ENCODE data around the gene PRCC.
A peak's percentile ranks its signal among the peaks of the same experiment; 100 is the strongest.
"Not testable (repeated sequence)": the region's sequence is repeated elsewhere in the genome, so short reads cannot be mapped to it uniquely, and the experiment has no call there.

Gene PRCC

GRCh38 chr1:156760796-156761104 is 6.6 kb upstream of the PRCC start:
- DNase-seq (ENCODE audit: low spot score) = no peak

GRCh38 chr1:156765136-156765535 is 2.2 kb upstream of the PRCC start:
- DNase-seq (ENCODE audit: low spot score) = not testable (repeated sequence)

GRCh38 chr1:156765666-156766065 is 1.7 kb upstream of the PRCC start:
- no peak for DNase-seq (ENCODE audit: low spot score)

- peak; percentile 31 for DNase-seq (ENCODE audit: low spot score)
These were observed 836 bp upstream of the PRCC start for GRCh38 chr1:156766298-156767100.

GRCh38 chr1:156767879-156768604 is 707 bp downstream of the PRCC start:
- no peak for DNase-seq (ENCODE audit: low spot score)

GRCh38 chr1:156768610-156769295 is 1.4 kb downstream of the PRCC start:
- no peak for DNase-seq (ENCODE audit: low spot score)

GRCh38 chr1:156772222-156772621 is 4.9 kb downstream of the PRCC start:
- no peak for DNase-seq (ENCODE audit: low spot score)

- peak; percentile 36 for DNase-seq (ENCODE audit: low spot score)
These were observed 5.6 kb downstream of the PRCC start for GRCh38 chr1:156772728-156773497.

GRCh38 chr1:156773607-156774006 is 6.3 kb downstream of the PRCC start:
- no peak for DNase-seq (ENCODE audit: low spot score)

- no peak for DNase-seq (ENCODE audit: low spot score)
These were observed 8.5 kb downstream of the PRCC start for GRCh38 chr1:156775799-156776198.

- DNase-seq (ENCODE audit: low spot score) = no peak
These were observed 9.6 kb downstream of the PRCC start for GRCh38 chr1:156776942-156777341.

- no peak for DNase-seq (ENCODE audit: low spot score)
These were observed 10.2 kb downstream of the PRCC start for GRCh38 chr1:156777573-156777972.

GRCh38 chr1:156781585-156782186 is 14.4 kb downstream of the PRCC start:
- no peak for DNase-seq (ENCODE audit: low spot score)

- DNase-seq (ENCODE audit: low spot score) = no peak
These were observed 18.1 kb downstream of the PRCC start for GRCh38 chr1:156785458-156785857.

GRCh38 chr1:156786640-156787039 is 19.3 kb downstream of the PRCC start:
- no peak for DNase-seq (ENCODE audit: low spot score)

- no peak for DNase-seq (ENCODE audit: low spot score)
These were observed 20.8 kb downstream of the PRCC start for GRCh38 chr1:156788136-156788535.

- no peak for DNase-seq (ENCODE audit: low spot score)
These were observed 22.4 kb downstream of the PRCC start for GRCh38 chr1:156789621-156790318.

- no peak for DNase-seq (ENCODE audit: low spot score)
These were observed 27.4 kb downstream of the PRCC start for GRCh38 chr1:156794506-156795373.

- DNase-seq (ENCODE audit: low spot score) = no peak
These were observed 28.0 kb downstream of the PRCC start for GRCh38 chr1:156795374-156795733.

GRCh38 chr1:156795787-156796186 is 28.5 kb downstream of the PRCC start:
- DNase-seq (ENCODE audit: low spot score) = no peak

All from hematopoietic multipotent progenitor cell treated with erythropoietin and hydrocortisone succinate and interleukin-3 and kit ligand, for 15 days (in vitro differentiated cells).